K562 (cell line): Measurements from ENCODE around the gene SMIM3. TPM values are rescaled to one million over a fixed set of nuclear protein-coding genes. Genes with fewer than 3 reads are reported as not detected.

Experiments
- ATAC-seq: fragments of 200-7000 bp; cut with Tn5 transposase; 3 replicates; pipeline ENCODE4 v1.9.1; 2020; ENCODE audit warnings: moderate library complexity
- BruUV-seq: library from RNA; stranded (reverse); fragments of 400-500 nt; replicated peaks from 2 replicates; lab custom pipeline; 2021; lab: Mats Ljungman, UMichigan
- CTCF ChIA-PET: fragments of 300-600 bp; formaldehyde crosslinking; extraction: SDS; loops from one replicate; lab custom pipeline; 2021; ENCODE audit warnings: low intra/inter-chr PET ratio; lab: Yijun Ruan, JAX
- POLR2A ChIA-PET: fragments of 300-600, 350-650 bp; sonication (Branson Sonifier 250); formaldehyde crosslinking; extraction: SDS; loops from one replicate; lab custom pipeline; 2021; ENCODE audit warnings: antibody characterized with exemption, inconsistent platforms; lab: Yijun Ruan, JAX
- DNase-seq, 4 experiments: peaks; one replicate each; pipeline versions ENCODE4 v3.0.0 to v3.0.0-alpha.2; 2011 to 2018; ENCODE audit warnings: low spot score in 3 of 4, mixed read lengths in 3 of 4; ENCODE audit errors: extremely low read depth in 1 of 4
- FAIRE-seq: peaks from 2 replicates; lab custom pipeline; 2011; peaks lifted over from hg19 to GRCh38; lab: Jason Lieb, UNC
- H2AFZ ChIP-seq: 2 replicates; pipeline ENCODE4 v1.6.0; 2011; ENCODE audit warnings: low read depth, low read length, control low read depth, inconsistent platforms
- H3K27ac ChIP-seq: fragments of 200-600 bp; 3 replicates; pipeline ENCODE4 v1.8.0; 2011; ENCODE audit warnings: low read depth, mild to moderate bottlenecking, control low read depth, inconsistent platforms, low read length, moderate library complexity, mixed read lengths; ENCODE audit errors: extremely low read depth
- H3K27me3 ChIP-seq, 2 experiments: fragments of 300-600 bp in 1 of 2; 2 replicates in 1 of 2; 3 replicates in 1 of 2; pipeline versions ENCODE4 v1.6.0 to v1.8.0; 2011; ENCODE audit warnings: inconsistent platforms in 2 of 2, low read length in 2 of 2, mild to moderate bottlenecking in 1 of 2, mixed read lengths in 1 of 2, moderate library complexity in 1 of 2; ENCODE audit not compliant: control insufficient read depth in 2 of 2, insufficient read depth in 2 of 2
- H3K36me3 ChIP-seq: fragments of 300-600 bp; 3 replicates; pipeline ENCODE4 v1.8.0; 2011; ENCODE audit warnings: mild to moderate bottlenecking, low read length, inconsistent platforms; ENCODE audit not compliant: control insufficient read depth, insufficient read depth
- H3K4me1 ChIP-seq, 2 experiments: fragments of 200-600 bp in 1 of 2; replicated peaks in 1 of 2; 2 replicates in 1 of 2; 3 replicates in 1 of 2; pipeline versions ENCODE4 v1.5.1 to v1.8.0; 2011; ENCODE audit warnings: inconsistent platforms in 2 of 2, low read length in 2 of 2, mild to moderate bottlenecking in 1 of 2, mixed read lengths in 1 of 2, moderate library complexity in 1 of 2; ENCODE audit not compliant: control insufficient read depth in 2 of 2, insufficient read depth in 2 of 2
- H3K4me2 ChIP-seq: 2 replicates; pipeline ENCODE4 v1.6.1; 2011; ENCODE audit warnings: low read length, control low read depth, inconsistent platforms, mixed read lengths; ENCODE audit not compliant: insufficient read depth
- H3K4me3 ChIP-seq: fragments of 200-600 bp; sonication (generic), shearing (Covaris generic); 2 replicates; pipeline ENCODE4 v1.5.1; 2016; ENCODE audit warnings: control low read depth, inconsistent platforms
- H3K79me2 ChIP-seq: fragments of 200-600 bp; 3 replicates; pipeline ENCODE4 v1.8.0; 2011; ENCODE audit warnings: low read length, inconsistent platforms; ENCODE audit not compliant: control insufficient read depth, insufficient read depth
- H3K9ac ChIP-seq, 2 experiments: 2 replicates each; pipeline versions ENCODE4 v1.6.0 to v1.6.1; 2011; ENCODE audit warnings: low read depth in 2 of 2, low read length in 2 of 2, control low read depth in 1 of 2, inconsistent platforms in 1 of 2, mild to moderate bottlenecking in 1 of 2, mixed read lengths in 1 of 2; ENCODE audit not compliant: insufficient read depth in 1 of 2
- H3K9me1 ChIP-seq: one replicate; pipeline ENCODE4 v1.6.0; 2011; ENCODE audit warnings: inconsistent platforms, mild to moderate bottlenecking, low read length, moderate library complexity; ENCODE audit not compliant: control insufficient read depth, insufficient read depth
- H3K9me3 ChIP-seq: replicated peaks from 2 replicates; pipeline ENCODE4 v1.5.1; 2011; ENCODE audit warnings: low read depth, low read length, inconsistent platforms; ENCODE audit not compliant: control insufficient read depth, insufficient read depth
- H4K20me1 ChIP-seq: replicated peaks from 2 replicates; pipeline ENCODE4 v1.6.1; 2011; ENCODE audit warnings: low read length, inconsistent platforms, mixed read lengths; ENCODE audit not compliant: control insufficient read depth, insufficient read depth
- CEBPB ChIP-seq: fragments of 450-650 bp; IDR thresholded peaks from 2 replicates; pipeline ENCODE4 v1.6.1; 2016; ENCODE audit warnings: missing genetic modification characterization, missing compliant biosample characterization
- DIDO1 ChIP-seq: fragments of 450-650 bp; IDR thresholded peaks from 2 replicates; pipeline ENCODE4 v1.6.1; 2016; ENCODE audit warnings: low read depth, missing biosample characterization, missing genetic modification characterization
- FOS ChIP-seq: IDR thresholded peaks from 3 replicates; pipeline ENCODE4 v1.6.1; 2011; ENCODE audit not compliant: insufficient read length; ENCODE audit errors: extremely low read depth
- GTF2E2 ChIP-seq: fragments of 200-800 bp; sonication (Bioruptor generic); IDR thresholded peaks from 2 replicates; pipeline ENCODE4 v1.6.1; 2016; ENCODE audit warnings: missing genetic modification characterization, missing compliant biosample characterization
- SETDB1 ChIP-seq: IDR thresholded peaks from one replicate; pipeline ENCODE4 v1.6.1; 2012; ENCODE audit warnings: low read length, control low read depth, inconsistent platforms
- TOE1 ChIP-seq, 2 experiments: fragments of 450-650 bp in 1 of 2; sonication (generic) in 1 of 2; formaldehyde crosslinking in 1 of 2; IDR thresholded peaks; 2 replicates each; pipeline versions ENCODE4 v1.7.1 to v1.8.0; 2016 to 2022; ENCODE audit warnings: borderline replicate concordance in 2 of 2, mild to moderate bottlenecking in 2 of 2, antibody characterized with exemption in 1 of 2, inconsistent platforms in 1 of 2, low read depth in 1 of 2, missing genetic modification reagents in 1 of 2, moderate library complexity in 1 of 2
- WGBS: fragments of 100-300 bp; shearing (Covaris generic); methylation state at CpG from one replicate; pipeline ENCODE4 v1.1.6; 2016; ENCODE audit warnings: low coverage, mixed read lengths; ENCODE audit not compliant: insufficient coverage; ENCODE audit errors: missing lambda C conversion rate; 5-methylcytosine and 5-hydroxymethylcytosine counted together
- in situ Hi-C: fragments of 300-500 bp; cut with MboI; formaldehyde crosslinking; loops from 4 replicates; pipeline ENCODE4 v1.15.0; 2018; ENCODE audit warnings: inconsistent platforms, mixed read lengths
- intact Hi-C: fragments of 100-400 bp; cut with micrococcal nuclease; formaldehyde crosslinking; loops from 2 replicates; pipeline ENCODE4 v1.14.2; 2022
- polyA plus RNA-seq, 8 experiments: library from polyadenylated mRNA; depleted of rRNA in 4 of 8; stranded (reverse) in 5 of 8; unstranded in 3 of 8; fragments of >200 nt; fragmentation: Nextera tagmentation in 2 of 8; fragmentation: Illumina TruSeq in 1 of 8; extraction: Ambion mirVana in 2 of 8; extraction: Trizol in 1 of 8; gene quantifications; 2 replicates each; pipeline versions ENCODE4 v1.2.1 to v1.2.3, GENCODE V29; 2011 to 2014; ENCODE audit warnings: inconsistent platforms in 1 of 8, missing spikeins in 1 of 8
- total RNA-seq, 7 experiments: library from RNA; depleted of rRNA in 6 of 7; stranded (reverse); fragments of >200 nt in 6 of 7; fragmentation: Illumina TruSeq in 2 of 7; extraction: Trizol in 2 of 7; gene quantifications; 2 replicates each; pipeline versions ENCODE4 v1.2.1 to v1.2.3, GENCODE V29; 2011 to 2021; ENCODE audit warnings: low replicate concordance in 1 of 7

The SMIM3 gene
- total and polyA plus RNA-seq, 9 of the 15 experiments (the other 6 are each of a cell fraction or from before 2014, with no cell fraction given), result 4.1 to 27.7 (median 13.6) TPM

DNA sequence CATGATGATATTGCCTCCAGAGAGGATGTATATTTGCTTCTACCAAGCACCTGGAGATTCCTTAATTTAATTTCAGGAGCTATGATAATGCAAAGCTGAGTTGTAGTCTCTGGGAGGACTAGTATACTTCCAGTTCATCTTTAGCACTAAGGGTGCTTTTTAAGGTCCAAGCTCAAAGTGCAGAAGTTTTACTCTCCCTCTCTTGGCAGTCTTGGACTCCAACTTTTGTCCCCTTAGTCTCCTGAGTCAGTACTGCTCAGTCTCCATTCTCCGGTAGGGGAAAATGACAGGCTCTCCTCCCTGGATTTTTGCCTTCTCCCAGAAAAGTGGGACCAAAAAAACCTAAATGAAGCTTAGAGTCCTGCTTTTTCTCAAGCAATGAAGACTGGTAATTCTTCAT lies 8.3 kb downstream of the SMIM3 start:
- Histone ChIP-seq H3K9ac (no peak overlapping the region), H3K4me2 (no peak overlapping the region)
- intact Hi-C loops, result no loop called here
- FAIRE-seq, result no peak
- no peak for TF ChIP-seq CEBPB (tag)
- no peak for TF ChIP-seq TOE1 (IDR thresholded peaks at IDR 0.05; ENCODE audit: borderline replicate concordance)
- no peak for TF ChIP-seq TOE1 (CRISPR knock-in tag; IDR thresholded peaks at IDR 0.05; ENCODE audit: borderline replicate concordance, low read depth)
- no peak for TF ChIP-seq GTF2E2 (tag)
- no peak for TF ChIP-seq SETDB1
- TF ChIP-seq FOS, result no peak
- no peak for TF ChIP-seq DIDO1 (tag)
- TF ChIP-seq, all 486 proteins: peak for 0
- H3K27me3 ChIP-seq, result no peaks in the 10 kb centered on the region
- DNase-seq (no peak), ATAC-seq (no peak)
- H3K27ac ChIP-seq, result no peak overlapping the region
- H3K36me3 ChIP-seq, result no peaks in the 10 kb centered on the region
- in situ Hi-C loops, result no loop called here
- H3K4me1 ChIP-seq, result peaks cover 3 to 4% of the 10 kb centered on the region in 2 experiments; a peak in 2 of 5 replicates
- no peaks in the 10 kb centered on the region for H3K9me1 ChIP-seq
- H3K79me2 ChIP-seq, result no peaks in the 10 kb centered on the region
- ChIA-PET CTCF (no interaction called here), POLR2A (interaction anchor here (0.9 to 1.4 kb wide), 3 partner anchors 9 to 85 kb away, joined by 3 to 5 read pairs (median 3); no protein-coding TSS in a partner anchor)
- WGBS, result 80% methylated on average over 1 of the region's 1 CpG
- BruUV-seq, result no TSS peak
- no peak overlapping the region for H3K4me3 ChIP-seq
- no peak overlapping the region for H2AFZ ChIP-seq
- no peaks in the 10 kb centered on the region for H4K20me1 ChIP-seq
- no peaks in the 10 kb centered on the region for H3K9me3 ChIP-seq
